Stimulated activated CD4-positive, alpha-beta T cell treated with anti-CD3 and anti-CD28 coated beads, Interleukin-12 subunit alpha, Interleukin-12 subunit beta, amount 100 ng/mL, for 4 hours (primary cell): Measurements from ENCODE around the gene MYO7A.
A peak's percentile ranks its signal among the peaks of the same experiment; 100 is the strongest.

ENCODE experiments used
- DNase-seq: peaks from one replicate; pipeline ENCODE4 v3.0.0-alpha.2; 2020

MYO7A gene

DNA sequence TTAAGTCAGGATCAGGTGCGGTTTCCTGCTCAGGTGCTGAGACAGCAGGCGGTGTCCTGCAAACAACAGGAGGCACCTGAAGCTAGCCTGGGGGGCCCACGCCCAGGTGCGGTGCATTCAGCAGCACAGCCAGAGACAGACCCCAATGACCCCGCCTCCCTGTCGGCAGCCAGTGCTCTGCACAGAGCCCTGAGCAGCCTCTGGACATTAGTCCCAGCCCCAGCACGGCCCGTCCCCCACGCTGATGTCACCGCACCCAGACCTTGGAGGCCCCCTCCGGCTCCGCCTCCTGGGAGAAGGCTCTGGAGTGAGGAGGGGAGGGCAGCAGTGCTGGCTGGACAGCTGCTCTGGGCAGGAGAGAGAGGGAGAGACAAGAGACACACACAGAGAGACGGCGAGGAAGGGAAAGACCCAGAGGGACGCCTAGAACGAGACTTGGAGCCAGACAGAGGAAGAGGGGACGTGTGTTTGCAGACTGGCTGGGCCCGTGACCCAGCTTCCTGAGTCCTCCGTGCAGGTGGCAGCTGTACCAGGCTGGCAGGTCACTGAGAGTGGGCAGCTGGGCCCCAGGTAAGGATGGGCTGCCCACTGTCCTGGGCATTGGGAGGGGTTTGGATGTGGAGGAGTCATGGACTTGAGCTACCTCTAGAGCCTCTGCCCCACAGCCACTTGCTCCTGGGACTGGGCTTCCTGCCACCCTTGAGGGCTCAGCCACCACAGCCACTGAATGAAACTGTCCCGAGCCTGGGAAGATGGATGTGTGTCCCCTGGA lies at the start of gene MYO7A:
Gene MYO7A (plus strand): TSS at position 327 of the 772 bp plus-strand sequence. CDS start 2,389 bp downstream, outside the sequence.
- no peak for DNase-seq

DNA sequence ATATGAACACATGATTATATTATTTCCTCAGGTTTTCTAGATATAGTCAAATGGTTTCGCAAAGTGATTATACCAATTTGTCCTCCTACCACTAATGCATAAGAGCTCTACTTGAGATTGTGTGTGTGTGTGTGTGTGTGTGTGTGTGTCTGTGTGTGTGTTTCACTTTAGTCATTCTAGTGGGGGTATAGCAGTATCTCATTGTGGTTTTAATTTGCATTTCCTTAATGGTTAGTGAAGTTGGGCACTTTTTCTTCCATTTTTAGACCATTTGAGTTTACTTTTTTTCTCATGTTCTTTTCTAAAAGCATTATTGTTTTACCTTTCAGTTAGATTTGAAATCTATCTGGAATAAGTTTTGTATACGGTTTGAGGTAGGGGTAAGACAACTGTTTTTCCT lies 48.4 kb upstream of the MYO7A start:
- DNase-seq: no peak

DNA sequence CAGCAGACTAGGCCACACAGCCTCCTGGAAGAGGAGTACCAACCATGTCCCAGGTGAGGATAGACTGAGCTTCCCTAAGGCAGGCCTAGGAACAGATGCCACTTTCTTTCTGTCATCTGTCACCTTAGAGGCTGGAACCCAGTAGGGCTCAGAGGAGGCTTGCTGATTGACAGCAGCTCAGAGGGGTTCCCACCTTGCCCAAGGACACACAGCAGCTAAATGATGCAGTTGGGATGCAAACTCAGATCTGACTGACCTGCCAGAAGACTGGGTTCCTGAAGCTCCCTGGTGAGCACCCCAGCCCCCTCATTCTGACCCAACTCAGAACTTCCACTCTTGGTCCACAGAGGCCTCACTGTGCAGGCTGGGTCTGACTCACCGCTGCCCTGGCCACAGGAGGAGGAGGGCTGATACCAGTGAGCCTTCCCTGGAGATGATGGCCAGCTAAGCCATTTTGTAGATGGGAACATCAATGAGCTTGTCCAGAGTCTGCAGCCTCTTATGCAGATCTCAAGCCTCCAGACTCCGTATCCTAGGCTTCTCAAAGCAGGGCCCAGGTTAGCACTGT lies 47.3 kb upstream of the MYO7A start:
- no peak for DNase-seq

DNA sequence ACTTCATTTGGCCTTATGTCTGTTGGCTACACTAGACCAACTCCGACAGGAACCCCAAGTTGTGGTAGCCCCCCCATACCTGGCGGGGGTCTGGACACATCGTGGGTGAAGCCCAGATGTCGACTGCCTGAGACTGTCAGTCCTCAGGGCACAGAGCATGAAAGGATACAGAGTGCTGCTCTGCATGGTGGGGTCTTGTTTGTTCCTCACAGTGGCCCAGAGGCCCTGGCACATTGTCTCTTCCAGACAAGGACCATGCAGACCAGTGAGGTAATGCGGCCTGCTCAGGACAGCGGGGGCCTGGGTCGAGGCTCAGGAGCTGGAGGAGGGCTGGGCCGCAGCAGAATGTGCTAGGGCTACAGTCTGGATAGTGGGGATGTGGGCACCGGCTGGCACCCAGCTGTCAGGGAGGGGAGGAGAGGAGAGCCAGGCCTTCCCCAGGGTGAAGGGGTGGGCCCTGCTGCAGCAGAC lies 46.6 kb upstream of the MYO7A start:
- DNase-seq: no peak

DNA sequence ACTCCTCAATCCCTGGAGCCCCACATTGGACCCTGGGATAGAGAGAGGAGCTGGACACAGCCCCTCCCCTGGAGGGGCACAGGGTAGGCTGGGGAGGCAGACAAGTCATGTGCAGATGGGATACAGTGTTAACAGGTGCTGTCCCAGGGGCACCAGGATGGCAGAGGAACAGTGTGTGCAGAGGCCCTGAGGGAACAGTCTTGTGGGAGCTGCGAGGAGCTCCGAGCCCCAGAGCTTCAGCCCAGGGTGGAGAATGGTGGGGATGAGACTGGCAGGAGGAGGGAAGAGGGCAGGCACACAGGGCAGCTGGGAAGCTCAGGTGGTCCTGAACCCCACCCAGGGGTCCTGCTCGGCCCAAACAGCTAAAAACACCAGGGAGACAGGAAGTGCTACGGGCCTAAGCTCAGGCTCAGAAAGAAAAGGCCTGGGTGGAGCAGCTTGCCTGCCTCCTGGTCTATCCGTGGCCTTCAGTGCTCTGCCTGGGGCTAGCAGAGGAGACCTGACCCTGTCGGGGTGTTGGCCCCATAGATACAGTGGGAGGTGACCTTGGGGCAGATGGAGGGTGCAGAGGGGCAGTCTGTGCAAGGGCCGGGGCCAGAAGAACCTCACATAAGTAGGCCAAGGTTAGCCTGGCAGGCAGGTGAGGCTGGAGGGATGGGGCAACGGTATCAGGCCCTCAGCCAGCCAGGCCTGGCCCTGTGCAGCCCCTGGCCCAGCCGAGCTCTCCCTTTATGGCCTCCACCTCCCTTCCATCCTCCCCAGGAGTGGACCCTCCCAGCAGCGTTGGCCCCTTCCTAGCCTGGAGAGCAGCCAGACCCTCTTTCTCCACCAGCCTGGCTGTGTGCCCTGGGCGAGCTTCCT lies 45.8 kb upstream of the MYO7A start:
- no peak for DNase-seq

DNA sequence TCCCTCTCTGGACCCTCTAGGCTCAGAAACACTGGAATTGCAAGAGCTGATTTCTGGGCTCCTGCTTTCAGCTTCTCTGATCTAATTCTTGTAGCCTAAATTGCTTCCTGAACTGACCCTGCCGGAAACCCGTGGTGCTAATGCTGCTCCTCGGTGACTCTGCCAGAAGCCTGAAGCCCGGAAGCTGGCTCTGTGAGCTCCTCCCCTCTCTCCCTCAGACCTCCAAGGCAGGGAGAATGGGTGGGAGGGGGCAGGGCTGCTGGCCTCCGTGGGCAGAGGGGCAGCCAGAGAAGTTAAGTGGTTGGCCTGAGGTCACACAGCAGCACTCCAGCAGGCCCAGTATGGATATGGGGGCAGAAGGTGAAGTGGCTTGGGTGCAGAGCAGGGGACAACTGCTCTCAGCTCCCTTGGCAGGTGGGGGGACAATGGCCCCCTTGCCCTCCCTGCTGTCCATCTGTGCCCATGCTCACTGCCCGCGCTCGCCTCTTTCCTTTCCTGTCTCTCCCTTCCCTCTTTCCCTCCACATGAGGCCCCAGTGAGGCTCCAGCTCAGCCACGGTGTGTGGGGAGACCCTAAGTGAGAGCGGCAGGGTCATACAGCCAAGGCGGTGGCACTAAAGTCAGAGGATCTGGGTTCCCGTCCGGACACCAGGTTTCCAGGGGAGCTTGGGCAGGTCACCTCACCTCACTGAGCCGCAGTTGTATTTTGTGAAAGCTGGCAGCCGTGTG lies 45.0 kb upstream of the MYO7A start:
- peak; percentile 24 for DNase-seq

DNA sequence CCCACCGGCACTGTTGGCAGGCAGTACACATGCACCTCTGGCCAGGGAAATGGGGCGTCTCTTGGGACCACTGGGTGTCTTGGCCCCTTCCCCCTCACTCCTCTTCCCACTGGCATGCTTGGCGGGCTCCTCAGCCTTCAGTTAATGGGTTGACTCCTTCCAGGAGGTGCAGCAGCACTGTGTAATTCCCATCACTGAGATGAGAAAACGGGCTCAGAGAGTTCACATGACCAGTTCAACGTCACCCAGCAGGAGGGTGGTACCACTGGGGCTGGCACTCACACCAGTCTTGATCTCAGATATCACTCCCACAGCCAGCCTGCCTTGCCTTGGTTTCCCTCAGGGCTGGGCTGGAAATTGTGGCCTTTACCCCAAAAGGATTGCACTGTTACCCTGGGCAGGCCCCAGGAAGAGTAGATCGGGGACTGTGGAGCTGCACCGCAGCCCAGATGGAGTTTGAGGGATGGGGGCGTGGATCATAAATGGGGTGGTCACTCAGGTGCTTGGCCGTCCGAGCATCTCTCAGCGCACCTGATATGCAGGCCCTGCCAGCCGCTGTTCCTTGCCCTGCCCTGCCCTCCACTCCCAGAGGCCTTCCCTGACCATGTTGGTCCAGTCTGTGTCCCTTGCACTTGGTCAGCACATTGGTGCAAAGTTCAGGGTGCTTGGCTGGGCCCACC lies 44.3 kb upstream of the MYO7A start:
- no peak for DNase-seq

DNA sequence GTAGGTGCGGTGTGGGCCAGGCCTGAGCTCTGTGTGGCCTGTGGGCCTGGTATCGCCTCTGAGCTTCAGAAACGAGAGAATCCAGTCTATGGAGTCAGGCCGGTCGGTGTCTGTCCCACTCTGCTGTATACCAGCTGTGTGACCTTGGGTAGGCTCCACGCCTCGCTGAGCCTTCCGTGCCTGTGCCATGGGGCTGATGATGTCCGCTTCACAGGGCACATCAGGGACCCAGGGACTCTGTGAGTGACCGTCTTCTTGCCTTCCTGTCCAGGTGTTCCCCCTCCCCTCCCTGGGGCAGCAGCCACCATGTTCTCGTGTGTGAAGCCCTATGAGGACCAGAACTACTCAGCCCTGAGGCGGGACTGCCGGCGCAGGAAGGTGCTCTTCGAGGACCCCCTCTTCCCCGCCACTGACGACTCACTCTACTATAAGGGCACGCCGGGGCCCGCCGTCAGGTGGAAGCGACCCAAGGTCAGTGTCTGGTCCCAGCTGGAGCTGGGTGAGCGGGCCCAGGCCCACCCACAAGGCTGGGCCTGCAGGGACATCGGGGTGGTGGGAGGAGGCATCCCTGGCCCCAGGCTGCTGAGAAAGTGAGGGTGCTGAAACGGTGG lies 43.4 kb upstream of the MYO7A start:
- DNase-seq: no peak

DNA sequence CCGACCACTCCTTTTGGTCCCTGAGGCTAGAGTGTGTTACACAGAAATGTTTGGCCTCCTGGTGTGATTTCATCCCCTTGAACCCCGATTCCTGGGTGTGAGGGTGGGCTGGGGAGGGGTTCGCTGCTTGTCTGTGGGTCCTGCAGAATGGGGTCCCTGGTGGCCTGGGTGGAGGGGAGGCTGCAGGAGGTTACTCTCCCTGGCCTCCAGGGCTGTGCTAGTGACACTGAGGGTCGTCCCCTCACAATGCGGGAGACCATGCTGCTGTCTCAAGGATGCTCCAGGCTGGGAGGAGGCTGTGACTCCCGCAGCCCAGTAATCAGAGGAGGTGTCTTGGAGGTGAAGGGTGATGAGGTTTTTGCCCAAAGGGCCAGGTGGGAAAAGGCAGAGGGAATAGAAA lies 42.4 kb upstream of the MYO7A start:
- no peak for DNase-seq

DNA sequence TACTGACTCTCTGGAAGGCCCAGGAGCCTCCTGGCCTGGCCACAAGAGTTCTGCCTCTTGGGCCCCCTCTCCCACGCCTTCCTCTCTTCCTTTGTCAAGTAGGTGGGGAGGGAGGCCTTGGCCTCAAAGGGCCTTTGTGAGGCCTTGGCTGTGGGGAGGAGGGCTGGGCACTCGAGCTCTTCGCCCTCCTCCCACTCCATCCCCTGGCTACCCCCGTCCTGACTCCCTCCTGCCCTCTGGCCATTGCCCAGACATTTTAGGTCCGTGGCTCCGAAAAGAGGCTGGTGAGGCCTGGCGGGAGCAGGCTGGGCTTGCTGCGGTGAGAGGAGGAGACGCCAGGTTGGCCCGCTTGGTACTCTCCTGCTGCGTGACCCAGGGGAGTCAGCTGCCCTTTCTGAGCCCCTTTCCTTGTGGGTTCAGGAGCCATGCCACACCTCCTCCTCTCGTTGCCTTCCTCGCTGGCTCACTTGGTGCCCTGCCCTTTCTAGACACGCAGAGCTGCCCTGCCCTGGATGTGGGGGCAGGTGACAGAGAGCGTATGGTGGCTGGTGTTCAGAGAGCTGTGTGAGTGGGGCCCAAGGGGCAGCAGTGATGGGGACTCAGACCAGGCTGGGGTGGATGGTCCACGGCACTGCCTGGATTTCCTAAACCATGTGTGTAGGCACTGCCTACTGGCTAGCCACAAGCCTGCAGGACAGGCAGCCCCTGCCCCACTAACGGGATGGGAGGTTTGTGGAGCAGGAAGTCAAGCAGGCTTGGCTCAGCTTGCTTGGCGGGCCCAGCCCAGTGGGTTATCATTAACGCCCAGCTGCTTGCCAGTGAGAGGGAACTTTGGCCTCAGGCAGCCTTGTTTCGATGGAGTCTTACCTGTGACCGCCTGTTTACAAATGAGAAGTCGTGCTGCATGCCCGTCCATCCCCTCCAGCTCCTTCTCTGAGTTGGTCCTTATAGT lies 41.2 kb upstream of the MYO7A start:
- DNase-seq: no peak

DNA sequence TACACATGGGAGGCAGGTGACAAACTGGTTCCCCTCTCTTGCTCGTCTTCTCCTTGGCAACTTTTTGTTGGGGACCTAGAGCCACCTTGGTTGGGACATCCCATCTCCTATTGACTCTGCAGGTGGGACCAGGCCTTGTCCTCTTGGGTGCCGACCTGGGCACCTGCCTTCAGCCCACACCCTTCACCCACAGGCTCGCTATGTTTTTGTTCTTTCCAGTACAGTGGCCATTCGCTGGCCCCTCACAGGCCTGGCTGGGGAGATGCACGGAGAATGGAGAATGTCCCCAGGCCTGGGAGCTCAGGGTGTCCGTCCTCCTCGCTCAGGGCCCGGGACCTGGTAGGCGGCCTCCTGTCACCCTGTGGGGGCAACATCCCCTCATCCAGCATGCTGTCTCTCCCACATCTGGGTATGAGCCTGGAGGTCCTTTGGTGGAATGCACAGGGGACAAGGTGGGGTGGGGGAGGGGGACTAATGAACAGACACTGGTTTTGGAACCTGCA lies 40.3 kb upstream of the MYO7A start:
- DNase-seq: no peak

DNA sequence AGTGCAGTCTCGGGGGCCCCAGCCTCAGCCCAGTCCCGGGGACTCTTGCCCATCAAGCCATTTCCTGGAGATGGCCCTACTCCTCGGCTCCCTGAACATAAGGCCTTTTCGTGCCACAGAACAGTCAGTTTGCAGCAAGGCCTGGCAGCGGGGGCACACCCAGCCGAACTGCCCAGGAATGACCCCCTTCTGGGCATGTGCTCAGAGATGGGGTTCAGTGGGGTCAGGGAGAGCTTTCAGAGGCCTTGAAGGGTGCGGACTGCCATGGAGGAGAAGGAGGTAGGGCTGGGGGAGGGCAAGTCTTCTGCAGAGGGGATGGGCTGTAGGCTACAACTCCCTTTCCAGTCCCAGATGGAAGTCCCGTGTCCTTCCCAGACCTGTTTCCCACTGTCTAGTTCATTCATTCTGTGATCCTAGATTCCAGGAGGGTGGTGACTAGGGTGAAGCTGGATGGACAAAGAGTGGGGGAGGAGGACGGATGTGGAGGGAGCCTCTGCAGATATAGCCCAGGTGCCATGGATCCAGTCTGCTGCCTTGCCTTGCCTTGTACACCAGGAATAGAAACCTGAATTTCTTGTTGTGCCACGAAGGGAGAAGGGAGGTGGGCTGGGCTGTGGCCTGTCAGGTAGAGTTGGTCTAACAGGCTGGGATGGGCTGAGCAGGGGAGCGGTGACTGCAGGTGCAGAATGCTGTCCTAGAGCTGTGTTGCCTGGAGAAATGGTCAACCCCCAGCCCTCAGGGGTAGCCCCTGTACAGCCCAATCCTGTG lies 39.6 kb upstream of the MYO7A start:
- no peak for DNase-seq

DNA sequence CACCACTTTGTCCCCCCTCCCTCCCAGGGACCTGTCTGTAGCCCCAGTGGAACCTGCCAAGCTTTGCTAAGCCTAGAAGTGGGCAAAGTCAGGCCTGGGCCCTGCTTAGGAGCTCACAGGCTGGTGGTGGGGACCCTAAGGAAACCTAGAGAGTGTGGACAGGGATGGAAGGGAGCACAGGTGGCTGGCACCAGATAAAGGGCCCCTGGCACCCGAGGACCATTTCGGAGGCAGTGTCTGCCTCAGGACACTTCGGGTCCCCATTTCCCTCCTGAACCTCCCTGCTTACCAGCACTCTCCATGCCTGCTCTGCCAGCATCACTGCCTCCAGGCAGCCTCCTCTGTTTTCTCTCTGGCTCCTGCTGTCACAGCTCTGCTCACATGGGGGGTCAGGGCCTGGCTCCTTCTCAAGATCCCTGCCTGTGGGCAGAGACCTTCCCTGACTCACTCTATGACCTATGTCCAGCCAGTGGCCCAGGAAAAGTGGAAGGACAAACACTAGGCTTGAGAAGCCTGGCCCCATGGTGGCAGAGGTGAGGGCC lies 39.0 kb upstream of the MYO7A start:
- no peak for DNase-seq

DNA sequence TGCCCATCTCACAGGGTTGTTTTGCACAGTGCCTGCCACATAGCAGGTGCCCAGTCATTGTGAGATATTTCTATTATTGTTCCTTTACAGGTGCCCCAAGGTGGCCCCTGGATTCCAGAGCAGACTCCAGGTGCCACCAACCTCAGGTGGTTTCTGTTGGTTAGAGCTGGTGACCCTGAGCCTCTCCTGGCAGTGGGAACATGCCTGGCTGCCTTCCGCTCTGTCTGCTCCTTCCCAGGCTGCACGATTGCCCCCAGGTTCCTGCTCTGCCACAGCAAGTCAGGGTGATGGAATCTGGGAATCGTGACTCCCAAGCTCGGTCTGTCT lies 38.0 kb upstream of the MYO7A start:
- no peak for DNase-seq

DNA sequence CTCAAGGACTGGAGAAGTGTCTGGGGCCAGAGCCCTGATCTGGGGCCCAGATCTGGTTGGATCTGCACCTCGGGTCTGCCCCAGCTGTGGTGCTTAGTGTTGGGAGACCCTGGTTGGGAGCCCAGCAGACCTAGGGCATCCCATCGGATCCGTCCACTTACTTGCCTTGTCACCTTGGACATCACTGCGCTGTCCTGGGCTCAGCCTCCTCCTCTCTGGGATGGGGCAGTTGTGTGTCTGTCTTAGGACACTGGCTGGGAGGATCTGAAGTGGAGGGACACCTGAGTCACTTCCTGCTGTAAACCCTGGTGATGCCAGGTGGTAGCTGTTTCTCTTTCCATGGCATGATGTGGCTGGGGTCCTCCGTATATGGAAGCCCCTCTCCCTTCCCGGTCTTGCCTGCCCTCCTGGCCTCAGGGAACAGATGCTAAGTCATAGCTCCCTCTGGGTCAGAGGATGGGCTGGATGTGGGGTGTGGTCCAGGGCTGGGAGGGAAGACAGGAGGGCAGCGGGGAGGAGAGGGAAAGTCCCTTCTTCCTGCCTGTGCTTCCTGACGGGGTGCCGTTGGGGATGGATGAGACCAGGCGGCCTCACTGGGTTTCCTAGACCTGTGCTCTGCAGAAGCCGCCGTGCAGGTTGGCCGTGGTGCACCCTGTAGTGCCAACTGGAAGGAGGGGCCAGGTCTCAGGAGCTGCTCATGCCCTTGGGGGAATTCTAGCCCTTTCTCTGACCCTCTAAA lies 37.5 kb upstream of the MYO7A start:
- no peak for DNase-seq

DNA sequence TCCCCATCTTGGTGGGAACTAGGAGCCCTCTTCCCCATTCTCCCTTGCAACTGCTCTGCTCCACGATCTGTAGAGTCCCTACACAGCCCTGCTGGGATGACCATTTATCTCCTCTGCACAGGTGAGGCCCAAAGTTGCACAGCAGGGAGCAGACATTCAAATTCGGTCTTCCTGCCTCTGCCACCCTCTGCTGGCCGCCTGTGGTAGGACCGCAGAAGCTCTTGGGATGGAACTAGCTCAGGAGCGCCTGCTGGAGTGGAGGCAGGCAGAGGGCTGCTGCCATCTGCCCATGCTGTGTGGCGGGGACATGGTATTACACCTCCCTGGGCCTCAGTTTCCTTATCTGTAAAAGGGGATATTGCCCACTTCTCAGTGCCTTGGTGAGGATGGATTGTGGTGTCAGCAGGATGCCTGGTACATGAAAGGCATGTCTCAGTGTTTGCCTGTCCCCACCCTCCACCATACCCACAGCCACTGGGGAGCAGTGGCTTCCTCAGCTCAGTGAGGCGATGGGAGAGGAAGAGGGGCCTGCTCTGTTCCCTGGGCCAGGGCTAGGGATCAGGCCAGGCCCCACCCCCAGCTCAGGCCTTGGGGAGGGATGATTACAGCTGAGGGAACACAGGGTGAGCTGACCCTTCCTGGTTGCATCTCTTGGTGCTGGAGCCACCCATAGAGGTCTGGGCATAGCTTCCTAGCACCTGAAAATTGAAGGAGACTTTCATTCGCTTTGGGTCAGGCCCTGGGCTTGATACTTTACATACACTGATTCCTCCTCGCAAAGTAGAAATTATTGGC lies 36.7 kb upstream of the MYO7A start:
- DNase-seq: peak; percentile 77

DNA sequence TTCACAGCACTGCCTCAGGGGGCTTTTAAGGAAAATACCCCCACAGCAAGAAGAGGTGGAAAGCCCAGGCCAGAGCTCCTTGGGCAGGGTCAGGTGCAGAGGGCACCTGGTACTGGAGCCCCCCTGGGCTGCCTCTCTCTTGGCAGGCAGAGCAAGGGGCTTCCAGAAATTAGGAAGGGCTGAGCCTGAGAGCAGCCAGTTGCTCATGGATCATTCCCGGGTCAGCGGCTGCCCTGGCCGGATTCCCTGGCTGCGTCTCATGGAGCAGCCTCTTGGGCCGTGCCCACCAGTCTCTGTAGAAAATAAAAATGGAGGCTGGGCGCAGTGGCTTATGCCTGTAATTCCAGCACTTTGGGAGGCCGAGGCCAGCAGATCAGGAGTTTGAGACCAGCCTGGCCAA lies 35.7 kb upstream of the MYO7A start:
- no peak for DNase-seq
